Measurements from ENCODE around the gene FAR2. TPM values are rescaled to one million over a fixed set of nuclear protein-coding genes. Genes with fewer than 3 reads are reported as not detected.

The FAR2 gene
- total RNA-seq, 1 donor from 2014 or later: 19.5 TPM

DNA sequence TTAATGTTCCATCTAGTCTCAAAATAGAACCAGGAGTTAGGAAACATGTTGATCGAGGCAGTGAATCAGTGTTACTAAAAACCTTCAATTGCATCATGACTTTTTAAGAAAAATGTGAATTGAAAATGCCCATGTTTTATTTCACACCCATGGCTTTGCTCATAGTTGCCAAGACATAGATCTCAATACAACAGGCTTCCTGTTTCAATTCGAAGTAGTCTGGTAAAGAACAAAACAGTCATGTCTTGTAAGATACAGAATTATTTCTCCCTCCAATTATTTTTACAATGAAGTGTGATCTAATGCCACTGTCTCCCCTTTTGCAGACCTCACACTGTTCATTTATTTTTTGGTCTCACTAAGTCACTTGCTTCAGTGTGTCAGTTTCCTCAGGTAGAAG lies 44.6 kb upstream of the FAR2 start:
- Mint-ChIP-seq H3K9me3 (peaks cover 3% of the 10 kb centered on the region), H3K4me1 (no peaks in the 10 kb centered on the region), H3K4me3 (no peak overlapping the region), H3K27me3 (ENCODE audit: insufficient read depth, low read depth) (no peaks in the 10 kb centered on the region), H3K27ac (no peak overlapping the region), H3K36me3 (no peaks in the 10 kb centered on the region)
- no peak overlapping the region for H2AFZ ChIP-seq (replicated peaks)
- no peaks in the 10 kb centered on the region for H3K79me2 ChIP-seq (ENCODE audit: low read depth)
- no peaks in the 10 kb centered on the region for H3K4me1 ChIP-seq
- H4K20me1 ChIP-seq (ENCODE audit: low read depth): no peaks in the 10 kb centered on the region
- H3K36me3 ChIP-seq: no peaks in the 10 kb centered on the region
- H3K9ac ChIP-seq: no peak overlapping the region
- H3K9me3 ChIP-seq (ENCODE audit: low read depth): peaks cover 5% of the 10 kb centered on the region
- no peaks in the 10 kb centered on the region for H3F3A ChIP-seq (ENCODE audit: low read depth)
- H3K4me2 ChIP-seq: no peak overlapping the region
- DNase-seq (ENCODE audit: low spot score): no peak
- H3K27me3 ChIP-seq: no peaks in the 10 kb centered on the region
- no peak overlapping the region for H3K27ac ChIP-seq
- H3K4me3 ChIP-seq: no peak overlapping the region
- TF ChIP-seq EZH2 (IDR thresholded peaks at IDR 0.05): no peak
- TF ChIP-seq, protein P1, sequence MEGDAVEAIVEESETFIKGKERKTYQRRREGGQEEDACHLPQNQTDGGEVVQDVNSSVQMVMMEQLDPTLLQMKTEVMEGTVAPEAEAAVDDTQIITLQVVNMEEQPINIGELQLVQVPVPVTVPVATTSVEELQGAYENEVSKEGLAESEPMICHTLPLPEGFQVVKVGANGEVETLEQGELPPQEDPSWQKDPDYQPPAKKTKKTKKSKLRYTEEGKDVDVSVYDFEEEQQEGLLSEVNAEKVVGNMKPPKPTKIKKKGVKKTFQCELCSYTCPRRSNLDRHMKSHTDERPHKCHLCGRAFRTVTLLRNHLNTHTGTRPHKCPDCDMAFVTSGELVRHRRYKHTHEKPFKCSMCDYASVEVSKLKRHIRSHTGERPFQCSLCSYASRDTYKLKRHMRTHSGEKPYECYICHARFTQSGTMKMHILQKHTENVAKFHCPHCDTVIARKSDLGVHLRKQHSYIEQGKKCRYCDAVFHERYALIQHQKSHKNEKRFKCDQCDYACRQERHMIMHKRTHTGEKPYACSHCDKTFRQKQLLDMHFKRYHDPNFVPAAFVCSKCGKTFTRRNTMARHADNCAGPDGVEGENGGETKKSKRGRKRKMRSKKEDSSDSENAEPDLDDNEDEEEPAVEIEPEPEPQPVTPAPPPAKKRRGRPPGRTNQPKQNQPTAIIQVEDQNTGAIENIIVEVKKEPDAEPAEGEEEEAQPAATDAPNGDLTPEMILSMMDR (IDR thresholded peaks at IDR 0.05): no peak
- no peak for TF ChIP-seq EZH2phosphoT487 (IDR thresholded peaks at IDR 0.05)

DNA sequence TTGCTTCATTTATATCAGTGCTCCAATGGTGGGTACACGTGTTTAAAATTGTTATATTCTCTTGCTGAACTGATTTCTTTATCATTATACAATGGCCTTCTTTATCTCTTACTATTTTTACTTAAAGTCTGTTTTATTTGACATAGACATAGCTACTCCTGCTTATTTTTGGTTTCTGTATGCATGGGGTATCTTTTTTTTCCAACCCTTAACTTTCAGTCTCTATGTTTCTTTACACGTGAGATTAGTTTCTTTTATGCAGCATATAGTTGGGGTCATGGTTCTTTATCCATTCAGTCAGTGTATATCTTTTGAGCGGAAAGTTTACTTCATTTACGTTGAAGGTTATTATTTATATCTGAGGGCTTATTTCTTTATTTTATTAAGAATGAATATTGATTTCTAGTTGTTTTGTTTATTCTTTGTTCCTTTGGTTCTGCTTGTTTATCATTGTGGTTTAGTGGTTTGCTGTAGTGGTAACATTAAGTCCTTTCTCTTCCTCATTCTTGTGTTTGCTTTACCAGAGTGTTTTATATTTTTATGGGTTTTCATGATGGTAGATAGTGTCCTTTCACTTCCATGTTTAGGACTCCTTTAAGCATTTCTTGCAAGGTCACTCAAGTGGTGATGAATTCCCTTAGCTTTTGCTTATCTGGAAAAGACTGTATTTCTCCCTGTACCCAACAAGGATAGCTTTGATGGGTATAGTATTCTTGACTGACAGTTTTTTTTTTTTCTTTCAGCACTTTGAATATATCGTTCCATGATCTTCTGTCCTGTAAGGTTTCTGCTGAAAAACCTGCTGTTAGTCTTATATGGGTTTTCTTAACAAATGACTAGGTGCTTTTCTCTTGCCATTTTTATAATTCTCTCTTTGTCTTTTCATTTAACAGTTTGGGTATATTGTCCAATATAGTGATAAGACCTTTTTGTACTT lies 38.3 kb upstream of the FAR2 start:
- Histone ChIP-seq H3K4me3 (no peak overlapping the region), H3F3A (ENCODE audit: low read depth) (no peaks in the 10 kb centered on the region), H3K4me1 (no peaks in the 10 kb centered on the region), H4K20me1 (ENCODE audit: low read depth) (no peaks in the 10 kb centered on the region), H3K36me3 (peaks cover 5% of the 10 kb centered on the region), H2AFZ (replicated peaks) (no peak overlapping the region), H3K9me3 (ENCODE audit: low read depth) (peaks cover 13% of the 10 kb centered on the region), H3K27me3 (no peaks in the 10 kb centered on the region), H3K27ac (no peak overlapping the region), H3K9ac (no peak overlapping the region), H3K79me2 (ENCODE audit: low read depth) (no peaks in the 10 kb centered on the region), H3K4me2 (no peak overlapping the region)
- Mint-ChIP-seq H3K4me3 (no peak overlapping the region), H3K27ac (no peak overlapping the region), H3K4me1 (no peaks in the 10 kb centered on the region), H3K9me3 (peaks cover 9% of the 10 kb centered on the region), H3K36me3 (no peaks in the 10 kb centered on the region), H3K27me3 (ENCODE audit: insufficient read depth, low read depth) (peaks cover 2% of the 10 kb centered on the region)
- TF ChIP-seq, protein P1 (IDR thresholded peaks at IDR 0.05): no peak
- TF ChIP-seq EZH2 (IDR thresholded peaks at IDR 0.05) (no peak), EZH2phosphoT487 (IDR thresholded peaks at IDR 0.05) (no peak)
- no peak for DNase-seq (ENCODE audit: low spot score)

DNA sequence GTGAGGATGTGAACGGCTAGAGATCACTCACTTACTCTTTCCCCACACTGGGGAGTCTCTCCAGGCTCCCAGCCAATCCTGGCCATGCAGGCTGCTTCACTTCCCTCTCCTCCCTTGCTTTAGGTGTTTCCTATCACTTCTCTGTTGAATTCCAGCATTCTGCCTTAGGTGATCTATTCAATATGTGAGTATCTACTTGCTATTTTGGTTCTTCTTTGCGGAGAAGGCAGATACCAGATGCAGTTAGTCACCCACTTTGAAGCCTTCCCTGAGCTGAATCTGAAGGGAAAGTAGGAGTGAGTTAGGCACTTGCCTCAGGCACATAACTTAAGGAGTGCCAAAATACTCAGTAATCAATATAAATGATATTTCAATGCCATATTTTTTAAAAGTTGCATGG lies 36.0 kb upstream of the FAR2 start:
- DNase-seq (ENCODE audit: low spot score): no peak
- no peak for TF ChIP-seq EZH2phosphoT487 (IDR thresholded peaks at IDR 0.05)
- TF ChIP-seq EZH2 (IDR thresholded peaks at IDR 0.05): no peak
- TF ChIP-seq, protein P1 (IDR thresholded peaks at IDR 0.05): no peak
- Histone ChIP-seq H3F3A (ENCODE audit: low read depth) (no peaks in the 10 kb centered on the region), H3K4me2 (no peak overlapping the region), H2AFZ (replicated peaks) (no peak overlapping the region), H3K4me1 (no peaks in the 10 kb centered on the region), H3K27me3 (no peaks in the 10 kb centered on the region), H3K9ac (no peak overlapping the region), H4K20me1 (ENCODE audit: low read depth) (no peaks in the 10 kb centered on the region), H3K9me3 (ENCODE audit: low read depth) (peaks cover 13% of the 10 kb centered on the region), H3K79me2 (ENCODE audit: low read depth) (no peaks in the 10 kb centered on the region), H3K36me3 (peaks cover 5% of the 10 kb centered on the region), H3K27ac (no peak overlapping the region), H3K4me3 (no peak overlapping the region)
- H3K27me3 Mint-ChIP-seq (ENCODE audit: insufficient read depth, low read depth): peaks cover 2% of the 10 kb centered on the region
- no peaks in the 10 kb centered on the region for H3K4me1 Mint-ChIP-seq
- no peak overlapping the region for H3K27ac Mint-ChIP-seq
- H3K4me3 Mint-ChIP-seq: no peak overlapping the region
- peaks cover 9% of the 10 kb centered on the region for H3K9me3 Mint-ChIP-seq
- no peaks in the 10 kb centered on the region for H3K36me3 Mint-ChIP-seq

Measured in neural progenitor cell (in vitro differentiated cells).